Measurements from ENCODE around the gene MS4A6A. TPM values are rescaled to one million over a fixed set of nuclear protein-coding genes. Genes with fewer than 3 reads are reported as not detected.

MS4A6A gene
- total RNA-seq, 1 experiment from 2014 or later, result not detected

GRCh38 chr11:60172011-60172410 is 10.9 kb downstream of the MS4A6A start:
- H3K4me3 ChIP-seq (ENCODE audit: low read length), result no peak overlapping the region
- H3K27me3 ChIP-seq (ENCODE audit: low read length), result no peaks in the 10 kb centered on the region
- no peaks in the 10 kb centered on the region for H3K79me2 ChIP-seq (ENCODE audit: low read length)
- POLR2A ChIA-PET (ENCODE audit: unreplicated experiment), result no interaction called here
- intact Hi-C loops (cut with micrococcal nuclease), result no loop called here
- BruUV-seq (replicated peaks), result no TSS peak
- no peak overlapping the region for H3K9ac ChIP-seq (ENCODE audit: low read length)
- no peak overlapping the region for H3K4me2 ChIP-seq (ENCODE audit: low read length)
- no peak for TF ChIP-seq EZH2 (IDR thresholded peaks at IDR 0.05; ENCODE audit: low read length, unreplicated experiment)
- TF ChIP-seq CTCF (conservative IDR thresholded peaks at IDR 0.05; ENCODE audit: low read depth, low read length), result no peak
- no peak for TF ChIP-seq EZH2phosphoT487 (IDR thresholded peaks at IDR 0.05; ENCODE audit: borderline replicate concordance, low read length)
- H3K36me3 ChIP-seq (ENCODE audit: low read depth, low read length), result no peaks in the 10 kb centered on the region
- CTCF ChIA-PET, result no interaction called here
- ATAC-seq (no peak), DNase-seq (peak; percentile 59)
- peaks cover 40% of the 10 kb centered on the region for H3K4me1 ChIP-seq (ENCODE audit: insufficient read depth, low read length)
- H2AFZ ChIP-seq (ENCODE audit: low read length), result no peak overlapping the region
- no peaks in the 10 kb centered on the region for H3K9me3 ChIP-seq (ENCODE audit: low read length)
- H3K27ac ChIP-seq (ENCODE audit: low read length), result no peak overlapping the region
- H3F3A ChIP-seq (ENCODE audit: low read length, unreplicated experiment), result peaks cover 5% of the 10 kb centered on the region
- no peaks in the 10 kb centered on the region for H3K9me2 ChIP-seq (replicated peaks; ENCODE audit: low read length)
- no peaks in the 10 kb centered on the region for H4K20me1 ChIP-seq (ENCODE audit: low read length)

- POLR2A ChIA-PET (ENCODE audit: unreplicated experiment), result no interaction called here
- H3K27ac ChIP-seq (ENCODE audit: low read length), result peak overlapping the region; percentile 84
- H3K9ac ChIP-seq (ENCODE audit: low read length), result no peak overlapping the region
Observed at GRCh38 chr11:60170566-60170965, 12.3 kb downstream of the MS4A6A start.

More at GRCh38 chr11:60170566-60170965, 12.3 kb downstream of the MS4A6A start:
- BruUV-seq (replicated peaks), result no TSS peak
- Histone ChIP-seq H3K36me3 (ENCODE audit: low read depth, low read length) (no peaks in the 10 kb centered on the region), H3K4me3 (ENCODE audit: low read length) (no peak overlapping the region), H3K9me3 (ENCODE audit: low read length) (no peaks in the 10 kb centered on the region), H3F3A (ENCODE audit: low read length, unreplicated experiment) (peaks cover 5% of the 10 kb centered on the region), H3K27me3 (ENCODE audit: low read length) (no peaks in the 10 kb centered on the region), H3K4me1 (ENCODE audit: insufficient read depth, low read length) (peaks cover 43% of the 10 kb centered on the region), H2AFZ (ENCODE audit: low read length) (no peak overlapping the region), H3K79me2 (ENCODE audit: low read length) (no peaks in the 10 kb centered on the region), H4K20me1 (ENCODE audit: low read length) (no peaks in the 10 kb centered on the region), H3K4me2 (ENCODE audit: low read length) (0 out of 2 replicates have a peak overlapping the region, but pooled peaks have one; percentile 37), H3K9me2 (replicated peaks; ENCODE audit: low read length) (no peaks in the 10 kb centered on the region)
- intact Hi-C loops (cut with micrococcal nuclease), result no loop called here
- CTCF ChIA-PET, result interaction anchor here (1.1 kb wide), 1 partner anchor 12 kb away, joined by 3 read pairs; no protein-coding TSS in a partner anchor
- ATAC-seq, result no peak
- TF ChIP-seq CTCF (conservative IDR thresholded peaks at IDR 0.05; ENCODE audit: low read depth, low read length) (no peak), EZH2 (IDR thresholded peaks at IDR 0.05; ENCODE audit: low read length, unreplicated experiment) (no peak), EZH2phosphoT487 (IDR thresholded peaks at IDR 0.05; ENCODE audit: borderline replicate concordance, low read length) (no peak)
- DNase-seq, result peak; percentile 32

All from PC-3 (cell line).